Stimulated activated CD4-positive, alpha-beta T cell treated with anti-CD3 and anti-CD28 coated beads, TNF-alpha, amount 100 ng/mL, for 48 hours (primary cell): ENCODE measurements around the gene DHRS13.
"Not testable (repeated sequence)": the region's sequence is repeated elsewhere in the genome, so short reads cannot be mapped to it uniquely, and the experiment has no call there.

Experiments used
- DNase-seq, 3 donors: peaks; one replicate each; pipeline ENCODE4 v3.0.0-alpha.2; 2020; ENCODE audit warnings: low read depth in 3 of 3

The DHRS13 gene

DNA sequence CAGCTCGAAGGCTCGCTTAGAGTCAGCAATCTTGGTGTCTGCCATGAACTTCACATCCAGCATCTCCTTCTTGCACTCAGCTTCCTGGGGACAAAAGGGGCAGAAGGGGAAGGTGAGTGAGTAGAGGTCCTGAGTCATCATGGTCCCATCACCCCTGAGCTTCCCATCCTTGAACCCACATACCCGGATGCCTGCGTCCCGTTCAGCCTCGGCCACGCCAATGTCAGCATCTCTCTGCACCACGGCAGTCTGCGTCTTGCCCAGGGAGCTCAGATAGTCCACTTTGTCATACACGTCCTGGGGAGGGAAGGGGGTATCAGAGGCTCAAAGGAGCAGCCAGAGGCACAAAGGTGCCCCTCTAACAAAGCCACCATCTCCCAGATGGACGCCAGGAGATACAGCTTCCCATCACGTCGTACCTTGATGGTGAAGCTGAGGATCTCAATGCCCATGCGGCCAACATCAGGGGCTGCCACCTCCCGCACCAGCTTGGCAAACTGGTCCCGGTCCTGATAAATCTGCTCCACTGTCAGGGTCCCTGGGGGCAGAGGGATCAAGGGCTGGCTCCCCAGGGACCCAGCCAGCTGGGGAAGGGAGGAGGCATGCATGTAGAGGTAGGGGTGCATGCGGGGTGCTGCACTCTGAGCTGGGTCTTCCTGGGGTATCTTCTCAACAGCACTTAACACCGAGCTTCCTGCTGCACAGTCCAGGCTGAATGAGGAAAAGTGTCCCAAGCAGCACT is 20.6 kb downstream of the DHRS13 start:
- DNase-seq: no peak

DNA sequence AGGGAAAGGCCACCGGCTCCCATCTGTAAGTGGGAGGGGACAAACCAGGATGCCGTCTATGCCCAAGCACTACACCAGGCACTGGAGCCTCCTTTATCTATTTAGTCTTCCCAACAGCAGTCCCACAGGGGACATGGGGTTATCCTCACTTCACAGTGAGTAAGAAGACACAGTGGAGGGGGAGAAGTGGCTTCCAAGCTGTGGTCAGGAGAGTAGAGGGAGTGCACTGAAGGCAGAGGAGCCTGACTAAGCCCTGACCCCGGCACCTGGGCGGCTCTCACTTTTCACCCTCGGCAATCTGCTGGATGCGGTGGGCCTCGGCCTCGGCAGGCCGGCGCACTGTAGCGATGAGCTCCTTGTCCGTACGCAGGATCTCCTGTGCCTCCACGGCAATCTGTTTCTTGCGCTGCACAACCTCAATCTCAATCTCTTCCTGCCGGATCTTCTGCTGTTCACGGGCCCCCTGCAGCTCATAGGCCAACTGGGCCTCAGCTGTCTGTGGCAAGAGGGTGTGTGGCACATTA is 21.3 kb downstream of the DHRS13 start:
- DNase-seq: no peak

DNA sequence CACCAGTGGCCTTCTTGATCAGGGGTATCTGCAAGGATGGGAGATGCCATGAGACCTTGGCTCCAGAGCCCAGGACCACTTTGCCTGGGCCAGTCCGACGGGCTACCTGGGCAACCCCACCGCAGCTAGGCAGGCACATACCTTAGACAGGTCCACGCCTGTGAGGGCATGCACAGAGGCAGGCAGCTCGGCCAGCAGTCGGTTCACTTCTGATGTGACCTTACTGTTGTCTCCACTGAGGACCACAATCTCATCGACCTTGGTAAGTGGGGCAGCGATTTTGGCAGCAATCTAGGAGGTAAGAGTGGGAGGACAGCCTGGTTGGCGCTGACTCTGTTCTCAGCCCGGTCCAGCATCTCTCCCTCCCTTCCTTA is 22.3 kb downstream of the DHRS13 start:
- DNase-seq: no peak

DNA sequence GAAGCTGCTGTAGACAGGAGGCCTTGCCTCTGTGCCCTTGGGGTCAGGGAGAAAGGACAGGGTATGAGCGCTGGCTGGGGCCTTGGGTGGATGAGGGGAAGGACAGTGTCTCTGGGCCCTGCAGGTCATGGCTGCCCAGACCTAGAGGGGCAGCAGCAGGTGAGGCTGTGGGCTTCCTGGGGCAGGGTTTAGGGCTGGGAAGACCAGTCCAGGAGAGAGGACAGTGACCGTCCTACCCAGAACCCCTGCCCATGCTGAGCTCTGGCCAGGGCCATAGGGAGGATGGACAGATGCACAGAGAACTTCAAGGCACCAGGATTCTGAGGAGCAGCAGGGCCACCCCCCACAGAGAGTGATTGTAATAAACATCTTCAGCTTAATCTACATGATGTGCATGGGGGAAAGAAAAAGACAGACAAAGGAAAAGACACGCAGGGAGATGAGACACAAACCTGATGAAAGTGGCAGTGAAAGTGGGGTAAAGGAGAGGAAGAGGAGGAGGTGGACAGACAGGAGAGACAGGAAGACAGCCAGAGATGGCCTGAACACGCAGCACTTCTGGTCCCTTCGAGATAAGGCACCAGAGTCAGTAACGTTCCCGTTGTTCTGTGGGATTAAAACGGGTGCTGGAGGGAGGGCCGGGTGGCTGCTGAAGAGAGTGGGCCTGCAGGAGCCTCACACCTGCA is 22.9 kb downstream of the DHRS13 start:
- no peak for DNase-seq

DNA sequence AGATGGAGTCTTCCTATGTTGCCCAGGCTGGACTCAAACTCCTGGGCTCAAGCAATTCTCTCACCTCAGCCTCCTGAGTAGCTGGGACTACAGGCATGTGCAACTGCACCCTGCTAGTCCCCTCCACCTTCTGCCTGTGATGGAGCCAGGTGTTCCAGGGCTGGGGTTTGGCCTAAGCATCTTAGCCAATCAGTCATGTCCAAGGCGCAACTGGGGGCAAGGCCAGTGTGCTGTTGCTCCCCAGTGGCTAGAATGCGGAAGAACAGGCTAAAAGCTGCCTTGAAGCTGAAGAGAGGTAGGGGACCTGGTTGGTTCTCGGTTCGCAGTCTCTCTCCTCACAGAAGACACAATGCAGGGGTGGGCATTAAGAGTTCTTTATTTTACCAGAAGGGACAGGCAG is 23.9 kb downstream of the DHRS13 start:
- DNase-seq: no peak

DNA sequence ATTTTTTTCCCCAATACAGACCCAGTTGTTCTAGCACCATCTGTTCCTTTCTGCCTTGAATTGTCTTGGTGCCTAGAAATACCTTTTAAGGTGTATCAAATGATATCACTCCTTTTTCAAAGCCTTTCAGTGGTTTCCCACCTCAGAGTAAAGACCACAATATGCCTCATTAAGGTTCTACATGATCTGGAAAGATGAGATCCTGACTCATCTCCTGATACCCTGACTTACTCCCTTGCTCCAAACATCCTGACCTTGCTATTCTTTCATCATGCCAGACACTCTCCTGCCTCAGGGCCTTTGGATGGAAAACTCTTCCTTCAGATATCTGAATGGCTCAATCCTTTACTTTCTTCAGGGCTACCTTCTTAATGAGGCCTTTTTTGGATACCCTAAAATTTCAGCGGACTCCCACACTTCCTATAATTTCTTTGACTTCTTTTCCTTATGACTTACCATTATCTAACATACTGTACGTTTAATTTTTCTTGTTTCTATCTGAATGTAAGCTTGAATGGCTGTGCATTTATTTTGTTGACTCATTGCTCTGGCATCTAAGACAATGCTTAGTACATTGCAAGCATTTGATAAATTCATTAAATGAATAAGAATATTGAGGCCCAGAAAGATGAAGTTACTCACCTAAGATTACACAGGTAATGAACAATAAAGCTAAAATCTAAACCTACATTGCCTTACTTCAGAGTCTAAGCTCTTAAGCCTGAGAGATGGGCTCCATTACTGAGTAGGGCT is 24.5 kb downstream of the DHRS13 start:
- no peak for DNase-seq

DNA sequence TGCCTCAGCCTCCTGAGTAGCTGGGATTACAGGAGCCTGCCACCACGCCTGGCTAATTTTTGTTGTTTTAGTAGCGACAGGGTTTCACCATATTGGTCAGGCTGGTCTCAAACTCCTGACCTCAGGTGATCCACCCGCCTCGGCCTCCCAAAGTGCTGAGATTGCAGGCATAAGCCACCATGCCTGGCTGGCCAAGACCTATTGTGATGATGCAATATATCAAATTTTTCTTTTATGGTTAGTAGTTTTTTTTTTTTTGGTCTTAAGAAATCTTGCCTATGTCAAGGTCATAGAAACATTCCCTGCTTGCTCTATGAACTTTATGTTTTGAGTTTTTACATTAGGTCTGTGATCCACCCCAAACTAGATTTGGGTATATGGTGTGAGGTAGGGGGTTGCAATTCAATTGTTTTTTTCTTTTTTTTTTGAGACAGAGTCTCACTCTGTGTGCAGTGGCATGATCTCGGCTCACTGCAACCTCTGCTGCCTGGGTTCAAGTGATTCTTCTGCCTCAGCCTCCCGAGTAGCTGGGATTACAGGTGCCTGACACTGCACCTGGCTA is 25.6 kb downstream of the DHRS13 start:
- DNase-seq: not testable (repeated sequence)

DNA sequence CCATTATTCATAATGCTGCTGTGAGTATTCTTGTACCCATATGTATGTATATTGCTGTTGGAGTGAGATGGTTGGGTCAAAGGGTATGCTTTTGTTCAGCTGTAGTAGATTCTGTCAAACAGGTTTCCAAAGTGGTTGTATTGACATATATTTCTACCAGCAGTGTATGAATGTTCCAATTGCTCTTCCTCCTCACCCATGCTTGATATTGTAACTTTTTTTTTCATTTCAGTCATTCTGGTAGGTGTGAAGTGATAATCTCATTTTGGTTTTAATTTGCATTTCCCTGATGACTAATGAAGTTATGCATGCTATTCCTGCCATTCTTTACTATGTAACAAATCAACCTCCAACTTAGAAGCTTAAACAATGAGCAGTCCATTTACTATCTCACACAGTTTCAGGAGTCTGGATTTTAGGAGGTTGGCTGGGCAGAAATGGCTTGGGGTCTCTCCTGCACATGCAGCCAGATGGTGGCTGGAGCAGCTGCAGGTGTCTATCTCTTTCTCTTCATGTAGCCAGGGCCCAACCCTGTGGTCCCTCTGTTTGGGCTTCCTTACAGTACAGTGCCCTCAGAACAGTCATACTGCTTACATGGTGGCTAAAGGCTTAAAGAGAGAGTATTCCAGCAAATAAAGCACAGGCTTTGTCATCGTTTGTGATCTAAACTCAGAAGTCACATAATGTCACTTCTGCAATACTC is 26.9 kb downstream of the DHRS13 start:
- DNase-seq: no peak

DNA sequence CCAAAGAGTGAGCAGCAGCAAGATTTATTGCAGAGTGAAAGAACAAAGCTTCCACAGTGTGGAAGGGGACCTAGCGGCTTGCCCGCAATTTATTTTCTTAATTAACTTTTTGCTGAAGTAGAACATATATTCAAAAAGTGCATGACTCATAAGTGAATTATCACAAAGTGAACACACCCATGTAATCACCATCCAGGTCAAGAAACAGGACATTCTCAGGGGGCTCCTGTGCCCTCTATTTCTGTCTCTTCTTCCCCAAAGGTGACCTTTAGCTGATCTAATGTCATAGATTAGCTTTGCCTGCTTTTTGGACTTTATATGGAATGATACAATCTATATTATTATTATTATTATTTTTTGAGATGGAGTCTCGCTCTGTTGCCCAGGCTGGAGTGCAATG is 28.1 kb downstream of the DHRS13 start:
- DNase-seq: no peak

DNA sequence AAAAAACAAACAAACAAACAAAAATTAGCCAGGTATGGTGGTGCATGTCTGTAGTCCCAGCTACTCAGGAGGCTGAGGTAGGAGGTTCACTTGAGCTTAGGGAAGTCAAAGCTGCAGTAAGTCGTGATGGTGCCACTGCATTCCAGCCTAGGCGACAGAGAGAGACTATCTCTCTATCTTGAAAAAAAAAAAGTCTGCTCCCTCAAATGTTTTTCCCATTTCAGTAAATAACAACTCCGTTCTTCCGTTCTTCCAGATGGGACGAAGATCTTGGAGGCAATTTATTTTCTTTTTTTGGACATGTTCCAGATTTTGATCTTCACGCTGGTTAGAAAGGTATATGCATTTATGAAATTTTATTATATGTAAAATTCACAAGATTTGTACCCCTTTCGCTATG is 29.0 kb downstream of the DHRS13 start:
- no peak for DNase-seq

DNA sequence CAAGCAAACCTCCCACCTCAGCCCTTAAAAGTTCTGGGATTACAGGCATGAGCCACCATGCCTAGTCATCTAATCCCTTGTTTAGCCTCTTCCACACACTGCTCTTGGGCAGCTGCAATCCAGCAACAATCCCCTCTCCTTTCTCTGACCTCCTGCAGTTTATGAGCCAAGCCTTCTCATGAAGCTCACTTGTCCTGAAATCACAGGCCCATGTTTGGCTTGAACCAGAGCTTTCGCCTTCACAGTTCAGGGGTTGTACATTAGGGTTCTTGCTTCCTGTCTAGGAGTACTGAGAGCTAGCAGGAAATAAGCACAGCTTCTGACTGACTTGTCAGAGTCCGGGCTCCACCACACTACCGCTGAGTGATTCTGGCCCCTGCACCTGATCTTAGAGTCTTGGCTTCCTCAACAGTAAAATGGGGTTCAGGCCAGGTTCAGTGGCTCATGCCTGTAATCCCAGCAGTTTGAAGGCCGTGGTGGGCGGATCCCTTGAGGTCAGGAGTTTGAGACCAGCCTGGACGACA is 31.8 kb downstream of the DHRS13 start:
- peak in 2 of 3 donors; percentile 14 to 21 for DNase-seq

DNA sequence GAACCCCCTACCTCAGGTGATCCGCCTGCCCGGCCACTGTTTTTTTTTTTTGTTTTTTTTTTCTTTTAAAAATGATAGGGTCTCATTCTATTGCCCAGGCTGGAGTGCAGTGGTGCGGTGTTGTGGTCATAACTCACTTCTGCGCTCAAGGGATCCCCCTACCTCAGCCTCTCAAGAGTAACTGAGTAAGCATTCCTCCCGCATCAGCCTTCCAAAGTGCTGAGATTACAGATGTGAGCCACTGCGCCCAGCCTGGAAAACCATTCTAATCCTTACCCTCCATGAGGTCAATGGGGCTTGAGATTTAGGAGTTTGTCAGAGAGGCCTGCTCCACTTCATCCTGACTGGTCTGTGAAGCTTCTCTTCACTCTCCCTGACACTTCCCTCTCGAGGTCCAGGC is 35.6 kb downstream of the DHRS13 start:
- no peak for DNase-seq

DNA sequence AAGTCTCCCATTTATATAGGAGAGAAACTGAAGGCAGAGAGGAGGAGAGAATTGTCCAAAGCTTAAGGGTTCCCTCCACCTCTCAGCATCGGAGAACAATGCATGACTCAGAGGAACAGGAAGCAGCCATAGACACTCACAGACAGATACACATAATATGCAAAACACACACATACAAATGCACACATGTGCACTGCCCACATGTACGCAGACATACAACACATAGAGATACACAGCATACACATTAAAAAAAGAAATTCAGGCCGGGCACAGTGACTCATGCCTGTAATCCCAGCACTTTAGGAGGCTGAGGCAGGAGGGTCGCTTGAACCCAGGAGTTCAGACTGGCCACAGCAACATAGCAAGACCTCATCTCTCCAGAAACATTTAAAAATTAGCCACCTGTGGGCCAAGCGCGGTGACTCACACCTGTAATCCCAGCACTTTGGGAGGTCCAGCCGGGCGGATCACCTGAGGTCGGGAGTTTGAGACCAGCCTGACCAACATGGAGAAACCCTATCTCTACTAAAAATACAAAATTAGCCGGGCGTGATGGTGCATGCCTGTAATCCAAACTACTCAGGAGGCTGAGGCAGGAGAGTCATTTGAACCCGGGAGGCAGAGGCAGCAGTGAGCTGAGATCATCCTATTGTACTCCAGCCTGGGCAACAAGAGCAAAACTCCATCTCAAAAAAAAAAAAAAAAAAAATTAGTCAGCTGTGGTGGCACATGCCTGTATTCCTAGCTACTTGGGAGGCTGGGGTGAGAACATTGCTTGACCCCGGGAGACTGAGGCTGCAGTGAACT is 36.7 kb downstream of the DHRS13 start:
- no peak for DNase-seq

DNA sequence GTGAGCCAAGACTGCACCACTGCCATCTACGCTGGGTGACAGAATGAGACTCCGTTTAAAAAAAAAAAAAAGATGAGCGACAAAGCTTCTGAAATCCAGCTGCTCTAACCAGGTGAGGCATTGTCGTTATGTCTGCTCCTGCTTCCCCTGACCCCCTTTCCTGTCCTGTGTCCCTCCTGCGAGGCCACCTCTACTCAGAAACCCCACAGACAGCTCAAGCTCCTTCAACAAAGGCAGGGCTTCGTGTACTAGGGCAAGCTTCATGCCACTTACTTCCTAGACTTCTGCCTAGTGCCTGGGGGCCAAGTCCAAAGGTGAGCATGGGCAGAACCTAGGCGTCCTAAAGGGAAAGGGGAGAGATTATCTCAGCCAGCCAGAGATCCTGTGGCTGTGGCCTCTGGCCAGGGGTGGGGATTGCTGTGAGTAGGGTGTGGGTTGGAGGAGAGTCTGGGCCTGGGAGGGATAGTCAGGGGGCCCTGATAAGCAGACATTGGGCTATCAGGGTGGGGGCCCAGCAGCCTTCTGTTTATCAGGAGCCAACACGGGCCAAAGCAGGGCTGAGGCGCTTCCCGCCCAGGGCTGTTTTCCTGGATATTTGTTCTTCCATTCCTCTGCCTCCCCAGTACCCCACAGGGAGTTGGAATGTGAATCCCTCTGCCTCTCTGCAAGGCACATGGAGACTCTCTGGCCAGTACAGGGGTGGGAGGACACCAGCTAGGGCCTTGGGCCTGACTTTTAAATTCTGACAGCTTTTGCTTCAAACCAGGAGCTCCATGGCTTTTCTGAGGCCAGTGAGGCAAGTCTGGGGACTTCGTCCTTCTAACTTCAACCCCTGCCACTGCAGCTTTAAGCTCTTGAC is 37.7 kb downstream of the DHRS13 start:
- DNase-seq: no peak

DNA sequence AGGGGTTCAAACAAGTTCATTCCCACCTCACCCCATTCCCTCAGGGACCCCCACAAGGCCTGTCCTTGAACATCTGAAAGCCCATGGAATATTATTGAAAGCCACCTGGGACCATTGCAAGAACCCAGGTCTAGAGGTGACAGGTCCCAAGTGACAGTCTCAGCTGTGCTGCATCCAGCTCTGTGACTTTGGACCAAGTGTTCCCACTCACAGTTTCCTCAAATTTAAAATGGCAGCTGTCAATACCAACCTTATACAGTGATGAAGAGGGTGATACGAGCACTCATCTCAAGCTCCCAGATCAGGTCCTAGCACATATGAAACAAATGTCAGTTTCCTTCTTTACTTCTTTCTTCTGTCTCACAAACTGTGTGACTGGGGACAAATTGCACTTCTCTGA is 38.9 kb downstream of the DHRS13 start:
- DNase-seq: no peak

DNA sequence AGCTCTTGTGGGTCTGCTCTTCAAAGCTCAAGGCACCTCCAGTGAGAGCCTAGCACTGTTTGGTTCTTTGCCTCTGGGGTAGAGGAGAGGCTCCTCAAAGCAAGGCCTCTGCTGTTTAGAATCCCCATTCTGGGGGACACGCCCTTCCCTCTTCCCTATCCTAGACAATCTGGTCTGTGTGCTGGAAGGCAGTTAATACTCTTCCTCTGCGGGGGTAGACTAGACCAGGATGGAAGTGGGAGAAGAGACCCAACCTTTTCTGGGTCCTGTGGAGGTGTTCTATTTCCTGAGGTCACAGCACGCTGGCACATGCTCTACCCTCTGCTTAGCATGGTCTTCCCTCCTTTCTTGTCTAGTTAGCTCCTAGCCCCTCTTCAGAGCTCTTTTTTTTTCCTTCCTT is 40.3 kb downstream of the DHRS13 start:
- no peak for DNase-seq

DNA sequence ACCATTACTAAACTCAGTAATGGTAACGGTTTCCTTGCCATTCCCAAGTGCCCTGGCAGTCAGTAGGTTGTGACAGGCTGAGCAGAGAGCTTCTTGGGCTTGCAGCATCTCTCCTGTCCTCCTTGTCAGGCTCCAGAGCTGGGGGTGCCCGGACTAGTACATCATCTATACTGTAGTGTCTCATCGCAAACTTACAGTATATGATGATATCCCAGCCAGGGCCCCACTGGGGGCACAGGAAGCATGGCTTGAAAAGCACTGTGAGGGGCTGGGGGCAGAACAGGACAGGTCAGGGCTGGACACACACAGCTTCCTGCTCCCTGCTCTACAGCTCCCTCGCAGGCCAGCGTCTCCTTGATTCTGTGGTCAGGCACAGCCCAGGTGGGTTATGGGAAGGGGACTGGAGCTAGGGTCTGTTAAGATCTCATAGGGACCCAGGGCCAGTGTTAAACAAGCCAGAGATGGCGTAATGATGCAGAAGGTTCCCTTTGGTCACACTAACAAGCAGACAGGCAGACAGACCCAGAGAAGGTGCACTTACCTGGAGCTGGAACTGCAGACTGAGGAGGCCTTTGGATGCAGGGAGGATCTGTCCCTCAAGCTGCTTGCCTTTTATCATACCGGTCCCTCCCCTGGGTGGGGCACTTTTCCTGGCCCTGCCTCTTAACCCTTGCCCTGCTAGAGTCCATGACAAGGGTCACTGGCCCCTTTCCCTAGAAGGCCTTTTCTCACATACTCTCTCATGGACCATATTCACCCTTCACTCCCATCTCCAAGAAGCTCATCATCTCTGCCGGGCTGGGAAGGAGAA is 41.3 kb downstream of the DHRS13 start:
- DNase-seq: no peak

DNA sequence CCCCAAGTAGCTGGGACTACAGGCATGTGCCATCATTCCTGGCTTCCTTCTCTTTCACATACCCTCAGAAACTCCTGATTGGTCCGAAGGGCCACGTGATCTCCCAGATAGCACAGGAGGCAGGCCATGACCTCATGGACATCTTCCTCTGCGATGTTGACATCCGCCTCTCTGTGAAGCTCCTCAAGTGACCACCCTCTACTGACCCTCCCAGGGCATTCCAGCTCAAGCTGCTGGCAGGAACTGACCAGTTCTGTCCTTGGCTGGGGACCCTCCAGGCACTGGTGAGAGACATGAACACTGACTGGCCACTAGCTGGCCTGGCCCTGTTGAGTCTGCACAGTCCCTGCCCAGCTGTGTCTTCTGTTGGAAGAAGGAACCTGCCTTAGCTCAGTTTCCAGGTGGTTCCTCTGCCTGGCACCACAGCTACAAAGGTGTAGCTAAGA is 42.5 kb downstream of the DHRS13 start:
- no peak for DNase-seq
